Muscle of leg (tissue), 11 donors: ENCODE results near the gene SAMD3. TPM values are rescaled to one million over a fixed set of nuclear protein-coding genes. Genes with fewer than 3 reads are reported as not detected.

Source experiments
- DNase-seq: peaks from one replicate; pipeline ENCODE4 v3.0.0; 2013
- H3K27ac ChIP-seq: one replicate; pipeline ENCODE4 v1.5.1; 2013; ENCODE audit warnings: mild to moderate bottlenecking, low read length, control low read depth
- H3K27me3 ChIP-seq: one replicate; pipeline ENCODE4 v1.6.1; 2013; ENCODE audit warnings: low read length; ENCODE audit not compliant: control insufficient read depth, insufficient read depth
- H3K36me3 ChIP-seq: one replicate; pipeline ENCODE4 v1.6.1; 2013; ENCODE audit warnings: low read length; ENCODE audit not compliant: control insufficient read depth, insufficient read depth
- H3K4me1 ChIP-seq: one replicate; pipeline ENCODE4 v1.6.1; 2013; ENCODE audit warnings: low read length; ENCODE audit not compliant: control insufficient read depth, insufficient read depth
- H3K4me3 ChIP-seq: one replicate; pipeline ENCODE4 v1.5.1; 2013; ENCODE audit warnings: low read length, control low read depth
- H3K9me3 ChIP-seq: replicated peaks from 2 replicates; pipeline ENCODE4 v1.6.1; 2013; ENCODE audit warnings: low read depth, low read length; ENCODE audit not compliant: control insufficient read depth
- WGBS: methylation state at CpG from one replicate; pipeline ENCODE4 v1.1.5; 2013; ENCODE audit warnings: missing lambda C conversion rate; ENCODE audit not compliant: insufficient coverage; 5-methylcytosine and 5-hydroxymethylcytosine counted together
- polyA plus RNA-seq, 8 donors: library from polyadenylated mRNA; unstranded; fragments of 120-200 nt; gene quantifications; one replicate each; pipeline versions ENCODE4 v1.2.1 to v1.2.3, GENCODE V29; 2013; ENCODE audit warnings: inconsistent platforms in 1 of 8, low replicate concordance in 1 of 8; ENCODE audit not compliant: insufficient read length in 8 of 8, insufficient read depth in 1 of 8
- total RNA-seq: library from RNA; stranded (reverse); fragments of 120-200 nt; gene quantifications from one replicate; pipeline ENCODE4 v1.2.4, GENCODE V29; 2013

Gene SAMD3
- total and polyA plus RNA-seq, 9 donors: 0.58 to 3.3 (median 0.95) TPM

GRCh38 chr6:130138909-130139242, 83.9 kb downstream of the SAMD3 start:
- H3K27ac ChIP-seq: no peak overlapping the region
- peaks cover 7% of the 10 kb centered on the region for H3K36me3 ChIP-seq
- no peak overlapping the region for H3K4me3 ChIP-seq
- H3K4me1 ChIP-seq: no peaks in the 10 kb centered on the region
- WGBS: no CpG with 5 or more reads among the region's 3 CpGs
- H3K9me3 ChIP-seq: no peaks in the 10 kb centered on the region
- DNase-seq: no peak
- H3K27me3 ChIP-seq: no peaks in the 10 kb centered on the region

GRCh38 chr6:130138116-130138908, 84.4 kb downstream of the SAMD3 start:
- H3K36me3 ChIP-seq: peaks cover 5% of the 10 kb centered on the region
- WGBS: 50% methylated on average over 2 of the region's 7 CpGs
- H3K9me3 ChIP-seq: no peaks in the 10 kb centered on the region
- no peaks in the 10 kb centered on the region for H3K27me3 ChIP-seq
- DNase-seq: no peak
- H3K27ac ChIP-seq: no peak overlapping the region
- H3K4me1 ChIP-seq: no peaks in the 10 kb centered on the region
- no peak overlapping the region for H3K4me3 ChIP-seq

DNA sequence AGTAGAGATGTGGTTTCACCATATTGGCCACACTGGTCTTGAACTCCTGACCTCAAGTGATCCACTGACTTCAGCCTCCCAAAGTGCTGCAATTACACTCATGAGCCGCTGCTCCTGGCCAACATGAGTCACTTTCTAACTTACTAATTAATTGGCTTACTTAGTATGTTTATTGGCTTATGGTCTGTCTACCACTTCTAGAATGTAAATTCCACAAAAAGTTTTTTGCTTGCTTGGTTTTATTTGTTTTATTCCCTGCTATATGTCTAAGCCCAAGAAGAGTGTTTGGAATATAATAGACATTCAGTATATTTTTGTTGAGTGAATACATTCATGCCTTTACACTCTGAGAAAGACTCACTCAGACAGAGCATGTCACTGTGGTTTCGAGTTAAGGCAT, 86.0 kb downstream of the SAMD3 start:
- Histone ChIP-seq H3K27me3 (no peaks in the 10 kb centered on the region), H3K9me3 (no peaks in the 10 kb centered on the region), H3K27ac (no peak overlapping the region), H3K4me3 (no peak overlapping the region), H3K36me3 (peaks cover 5% of the 10 kb centered on the region), H3K4me1 (no peaks in the 10 kb centered on the region)
- whole genome bisulfite sequencing: no CpG with 5 or more reads among the region's 2 CpGs
- no peak for DNase-seq

DNA sequence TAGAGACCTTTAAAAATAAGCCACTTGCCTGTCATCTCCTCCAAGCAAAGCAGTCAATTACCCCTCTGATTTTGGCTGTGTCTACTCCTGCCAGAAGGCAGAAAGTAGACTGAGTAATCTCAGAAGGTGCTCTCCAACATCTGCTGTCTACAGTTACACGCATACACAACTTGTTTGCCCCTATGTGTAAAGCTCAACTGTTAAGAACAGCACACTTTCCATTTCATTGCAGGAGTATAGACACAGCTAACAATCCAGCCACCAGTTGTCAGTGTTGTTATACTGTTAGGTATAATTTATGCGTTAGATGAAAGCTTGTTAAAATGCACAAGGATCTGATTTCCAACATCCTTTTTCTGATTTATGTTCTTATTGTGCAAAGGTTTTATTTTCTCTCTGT, 88.2 kb downstream of the SAMD3 start:
- Histone ChIP-seq H3K36me3 (peaks cover 5% of the 10 kb centered on the region), H3K9me3 (no peaks in the 10 kb centered on the region), H3K27ac (no peak overlapping the region), H3K4me3 (no peak overlapping the region), H3K4me1 (no peaks in the 10 kb centered on the region), H3K27me3 (no peaks in the 10 kb centered on the region)
- DNase-seq: no peak
- WGBS: 67% methylated on average over 1 of the region's 2 CpGs

GRCh38 chr6:130132286-130132701, 90.5 kb downstream of the SAMD3 start:
- no peak overlapping the region for H3K27ac ChIP-seq
- no peak for DNase-seq

GRCh38 chr6:130129762-130130246, 92.9 kb downstream of the SAMD3 start:
- no peaks in the 10 kb centered on the region for H3K9me3 ChIP-seq
- peak; percentile 35 for DNase-seq
- 97% methylated on average over 3 of the region's 6 CpGs for WGBS
- H3K4me1 ChIP-seq: no peaks in the 10 kb centered on the region
- no peak overlapping the region for H3K4me3 ChIP-seq
- H3K27me3 ChIP-seq: no peaks in the 10 kb centered on the region
- no peaks in the 10 kb centered on the region for H3K36me3 ChIP-seq
- H3K27ac ChIP-seq: no peak overlapping the region

More at GRCh38 chr6:130132286-130132701, 90.5 kb downstream of the SAMD3 start:
- H3K4me1 ChIP-seq: no peaks in the 10 kb centered on the region
- 68% methylated on average over 3 of the region's 6 CpGs for WGBS
- H3K36me3 ChIP-seq: peaks cover 5% of the 10 kb centered on the region
- no peak overlapping the region for H3K4me3 ChIP-seq
- no peaks in the 10 kb centered on the region for H3K9me3 ChIP-seq
- no peaks in the 10 kb centered on the region for H3K27me3 ChIP-seq

GRCh38 chr6:130128326-130128725, 94.4 kb downstream of the SAMD3 start:
- no peak overlapping the region for H3K4me3 ChIP-seq

GRCh38 chr6:130127195-130127594, 95.6 kb downstream of the SAMD3 start:
- Histone ChIP-seq H3K36me3 (no peaks in the 10 kb centered on the region), H3K4me1 (no peaks in the 10 kb centered on the region), H3K27me3 (no peaks in the 10 kb centered on the region), H3K27ac (no peak overlapping the region), H3K4me3 (no peak overlapping the region), H3K9me3 (no peaks in the 10 kb centered on the region)
- no peak for DNase-seq
- WGBS: 29% methylated on average over 1 of the region's 2 CpGs

More at GRCh38 chr6:130128326-130128725, 94.4 kb downstream of the SAMD3 start:
- H3K4me1 ChIP-seq: no peaks in the 10 kb centered on the region
- no peak overlapping the region for H3K27ac ChIP-seq
- 100% methylated on average over 3 of the region's 5 CpGs for WGBS
- no peaks in the 10 kb centered on the region for H3K36me3 ChIP-seq
- DNase-seq: no peak
- no peaks in the 10 kb centered on the region for H3K27me3 ChIP-seq
- no peaks in the 10 kb centered on the region for H3K9me3 ChIP-seq

GRCh38 chr6:130122243-130122642, 100.5 kb downstream of the SAMD3 start:
- no peak for DNase-seq
- Histone ChIP-seq H3K27me3 (no peaks in the 10 kb centered on the region), H3K4me3 (no peak overlapping the region), H3K27ac (no peak overlapping the region), H3K9me3 (no peaks in the 10 kb centered on the region), H3K36me3 (no peaks in the 10 kb centered on the region), H3K4me1 (no peaks in the 10 kb centered on the region)
- WGBS: no CpG with 5 or more reads among the region's 2 CpGs

- Histone ChIP-seq H3K27me3 (no peaks in the 10 kb centered on the region), H3K4me1 (no peaks in the 10 kb centered on the region), H3K4me3 (no peak overlapping the region), H3K27ac (no peak overlapping the region), H3K9me3 (no peaks in the 10 kb centered on the region), H3K36me3 (no peaks in the 10 kb centered on the region)
- DNase-seq: no peak
Measured at GRCh38 chr6:130120731-130121130, 102.0 kb downstream of the SAMD3 start.
